DOHH2 (cell line): ENCODE data around the gene CTSE.

ENCODE experiments used
- CTCF ChIP-seq: fragments of 200-600 bp; sonication (generic); IDR thresholded peaks from one replicate; pipeline ENCODE4 v1.5.1; 2014; ENCODE audit warnings: antibody characterized with exemption, mild to moderate bottlenecking, low read depth, low read length; ENCODE audit not compliant: poor library complexity, severe bottlenecking
- EZH2phosphoT487 ChIP-seq: fragments of 200-600 bp; sonication (generic); IDR thresholded peaks from 2 replicates; pipeline ENCODE4 v1.6.1; 2017; ENCODE audit warnings: borderline replicate concordance, mild to moderate bottlenecking, antibody characterized with exemption, low read length, moderate library complexity, mixed read lengths

- TF ChIP-seq CTCF, result no peak
- no peak for TF ChIP-seq EZH2phosphoT487
Measured at GRCh38 chr1:206023695-206024094, at the start of gene CTSE.
